Measurements from ENCODE around the gene TMEM30A. TPM values are rescaled to one million over a fixed set of nuclear protein-coding genes. Genes with fewer than 3 reads are reported as not detected.

Gene TMEM30A
- total RNA-seq, 2 experiments from 2014 or later = 39.7 to 39.9 TPM

- Mint-ChIP-seq H3K4me1 (ENCODE audit: low read depth) (peaks cover 80% of the 10 kb centered on the region), H3K27ac (peak overlapping the region; percentile 82), H3K27me3 (no peaks in the 10 kb centered on the region), H3K9me3 (peaks cover 2% of the 10 kb centered on the region), H3K36me3 (ENCODE audit: low read depth) (peaks cover 56% of the 10 kb centered on the region), H3K4me3 (no peak overlapping the region)
- ATAC-seq = no peak
- no peak for DNase-seq
- ChIA-PET POLR2A (interaction anchor here (0.6 kb wide), 1 partner anchor 22 kb away, joined by 3 read pairs; no protein-coding TSS in a partner anchor), CTCF (interaction anchor here (1.8 kb wide), 1 partner anchor 8 kb away, joined by 6 read pairs; no protein-coding TSS in a partner anchor)
- TF ChIP-seq CTCF (IDR thresholded peaks at IDR 0.05) = no peak
- intact Hi-C loops (cut with micrococcal nuclease) = no loop called here
Observed at GRCh38 chr6:75272145-75272840, 12.3 kb downstream of the TMEM30A start.

DNA sequence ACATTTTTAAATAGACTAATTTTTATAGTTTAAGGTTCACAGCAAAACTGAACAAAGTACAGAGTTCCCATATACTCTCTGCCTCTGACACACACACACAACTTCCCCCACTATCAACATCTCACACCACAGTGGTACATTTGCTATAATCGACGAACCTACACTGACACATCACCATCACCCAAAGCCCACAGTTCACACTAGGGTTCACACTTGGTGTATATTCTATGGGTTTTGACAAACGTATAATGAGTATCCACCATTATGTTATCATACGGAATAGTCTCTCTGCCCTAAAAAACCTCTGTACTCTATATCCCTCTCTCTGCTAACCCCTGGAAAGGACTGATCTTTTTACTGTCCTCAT lies 15.6 kb downstream of the TMEM30A start:
- H3K27me3 Mint-ChIP-seq = no peaks in the 10 kb centered on the region
- CTCF ChIA-PET = interaction anchor here (1.3 to 3.3 kb wide), 6 partner anchors 10 to 256 kb away, joined by 3 to 41 read pairs (median 11); partner anchors contain the start of gene TMEM30A
- no peak for DNase-seq
- intact Hi-C loops (cut with micrococcal nuclease) = loop anchor here (10.0 kb wide), 1 partner anchor 256 kb away; no protein-coding TSS in a partner anchor
- H3K9me3 Mint-ChIP-seq = peaks cover 2% of the 10 kb centered on the region
- peaks cover 31% of the 10 kb centered on the region for H3K36me3 Mint-ChIP-seq (ENCODE audit: low read depth)
- ATAC-seq = no peak
- POLR2A ChIA-PET = no interaction called here
- no peak overlapping the region for H3K4me3 Mint-ChIP-seq
- no peak for TF ChIP-seq CTCF (IDR thresholded peaks at IDR 0.05)
- H3K4me1 Mint-ChIP-seq (ENCODE audit: low read depth) = peaks cover 55% of the 10 kb centered on the region
- peak overlapping the region; percentile 63 for H3K27ac Mint-ChIP-seq

DNA sequence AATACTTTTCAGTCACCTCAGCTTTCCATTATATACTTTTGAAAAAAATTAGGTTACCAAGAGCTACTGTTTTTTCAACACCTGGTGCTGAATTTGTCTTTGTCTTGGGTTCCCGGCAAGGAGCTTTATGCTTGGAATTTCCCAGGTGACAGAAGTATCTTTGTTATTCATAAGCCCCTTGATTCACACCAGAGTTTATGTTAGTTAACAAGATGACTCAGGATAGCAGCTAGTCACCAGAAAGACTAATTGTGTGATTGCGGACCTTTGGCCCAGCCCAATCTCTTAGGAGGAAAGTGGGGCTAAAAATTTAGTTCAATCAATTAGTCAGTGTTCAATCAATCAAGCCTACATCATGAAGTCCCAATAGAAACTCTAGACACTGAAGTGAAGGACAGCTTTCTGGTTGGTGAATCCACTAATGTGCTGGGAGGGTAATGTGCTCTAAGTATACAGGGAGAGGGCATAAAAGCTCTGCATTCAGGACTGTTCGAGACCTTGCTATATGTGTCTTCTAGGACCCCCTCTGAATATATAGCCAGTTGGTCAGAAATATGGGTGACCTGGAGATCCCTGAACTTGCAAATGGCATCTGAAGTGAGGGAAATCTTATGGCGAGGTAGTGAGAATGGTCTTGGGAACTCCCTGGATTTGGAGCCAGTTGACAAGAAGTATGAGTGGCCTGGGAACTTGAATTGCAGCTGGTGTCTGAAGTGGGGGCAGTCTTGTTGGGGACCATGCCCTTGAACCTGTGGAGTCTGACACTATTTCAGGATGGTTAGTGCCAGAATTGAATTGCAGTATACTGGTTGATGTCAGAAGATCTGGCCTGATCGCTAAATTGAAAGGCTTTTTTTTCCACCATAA lies 16.2 kb downstream of the TMEM30A start:
- H3K4me3 Mint-ChIP-seq = no peak overlapping the region
- peaks cover 2% of the 10 kb centered on the region for H3K9me3 Mint-ChIP-seq
- ChIA-PET POLR2A (interaction anchor here (0.8 kb wide), 1 partner anchor 332 kb away, joined by 3 read pairs; no protein-coding TSS in a partner anchor), CTCF (interaction anchor here (0.6 to 3.3 kb wide), 17 partner anchors 7 to 431 kb away, joined by 3 to 41 read pairs (median 7); partner anchors contain the start of genes COX7A2 and TMEM30A)
- H3K27me3 Mint-ChIP-seq = no peaks in the 10 kb centered on the region
- intact Hi-C loops (cut with micrococcal nuclease) = loop anchor here (10.0 kb wide), 1 partner anchor 256 kb away; no protein-coding TSS in a partner anchor
- H3K36me3 Mint-ChIP-seq (ENCODE audit: low read depth) = peaks cover 29% of the 10 kb centered on the region
- ATAC-seq = peak; percentile 71
- no peak for DNase-seq
- TF ChIP-seq CTCF (IDR thresholded peaks at IDR 0.05) = no peak
- H3K4me1 Mint-ChIP-seq (ENCODE audit: low read depth) = peaks cover 52% of the 10 kb centered on the region
- peak overlapping the region; percentile 44 for H3K27ac Mint-ChIP-seq

GRCh38 chr6:75267461-75267860 lies 17.1 kb downstream of the TMEM30A start:
- intact Hi-C loops (cut with micrococcal nuclease) = loop anchor here (10.0 kb wide), 1 partner anchor 257 kb away; no protein-coding TSS in a partner anchor
- ATAC-seq = no peak
- POLR2A ChIA-PET = interaction anchor here (0.8 kb wide), 1 partner anchor 333 kb away, joined by 3 read pairs; no protein-coding TSS in a partner anchor
- no peaks in the 10 kb centered on the region for H3K27me3 Mint-ChIP-seq
- peaks cover 44% of the 10 kb centered on the region for H3K4me1 Mint-ChIP-seq (ENCODE audit: low read depth)
- peaks cover 29% of the 10 kb centered on the region for H3K36me3 Mint-ChIP-seq (ENCODE audit: low read depth)
- no peak for TF ChIP-seq CTCF (IDR thresholded peaks at IDR 0.05)
- H3K4me3 Mint-ChIP-seq = no peak overlapping the region
- DNase-seq = no peak
- CTCF ChIA-PET = interaction anchor here (0.6 to 3.3 kb wide), 27 partner anchors 8 to 1534 kb away, joined by 3 to 41 read pairs (median 5); partner anchors contain the start of genes COX7A2 and TMEM30A
- H3K27ac Mint-ChIP-seq = peak overlapping the region; percentile 38
- H3K9me3 Mint-ChIP-seq = peaks cover under 1% of the 10 kb centered on the region

Data from activated CD8-positive, alpha-beta T cell treated with anti-CD3 and anti-CD28 coated beads for 36 hours (primary cell).